SK-N-SH (cell line): Measurements from ENCODE around the gene OR13J1.

Source experiments
- CHD2 ChIP-seq: fragments of 150-350 bp; IDR thresholded peaks from 2 replicates; pipeline ENCODE4 v1.6.1; 2018; ENCODE audit warnings: low read length; ENCODE audit not compliant: partially characterized antibody
- CTCF ChIP-seq: fragments of 200-600 bp; sonication (generic); IDR thresholded peaks from 2 replicates; pipeline ENCODE4 v1.6.1; 2017; ENCODE audit warnings: antibody characterized with exemption, mild to moderate bottlenecking, moderate library complexity
- FOSL2 ChIP-seq: IDR thresholded peaks from 2 replicates; pipeline ENCODE4 v1.4.0; 2012; ENCODE audit warnings: low read depth, mild to moderate bottlenecking, moderate library complexity, borderline replicate concordance
- JUND ChIP-seq: IDR thresholded peaks from 2 replicates; pipeline ENCODE4 v1.4.0; 2012
- PBX3 ChIP-seq: IDR thresholded peaks from 2 replicates; pipeline ENCODE4; 2012
- POLR2AphosphoS5 ChIP-seq: IDR thresholded peaks from 2 replicates; pipeline ENCODE4 v1.6.1; 2012; ENCODE audit warnings: low read depth, low read length
- YY1 ChIP-seq: IDR thresholded peaks from 2 replicates; pipeline ENCODE4 v1.4.0; 2012; ENCODE audit warnings: low read depth, mild to moderate bottlenecking
- TF ChIP-seq, protein P1 (sequence below): IDR thresholded peaks from 2 replicates; pipeline ENCODE4 v1.4.0; 2012; ENCODE audit warnings: low read depth
- TF ChIP-seq, protein P2 (sequence below): IDR thresholded peaks from 2 replicates; pipeline ENCODE4 v1.4.0; 2012; ENCODE audit warnings: low read depth, borderline replicate concordance

- TF ChIP-seq CTCF (no peak), JUND (no peak), CHD2 (no peak), PBX3 (no peak), POLR2AphosphoS5 (no peak), YY1 (no peak), FOSL2 (no peak)
- TF ChIP-seq, protein P1, sequence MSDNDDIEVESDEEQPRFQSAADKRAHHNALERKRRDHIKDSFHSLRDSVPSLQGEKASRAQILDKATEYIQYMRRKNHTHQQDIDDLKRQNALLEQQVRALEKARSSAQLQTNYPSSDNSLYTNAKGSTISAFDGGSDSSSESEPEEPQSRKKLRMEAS, result no peak
- TF ChIP-seq, protein P2, sequence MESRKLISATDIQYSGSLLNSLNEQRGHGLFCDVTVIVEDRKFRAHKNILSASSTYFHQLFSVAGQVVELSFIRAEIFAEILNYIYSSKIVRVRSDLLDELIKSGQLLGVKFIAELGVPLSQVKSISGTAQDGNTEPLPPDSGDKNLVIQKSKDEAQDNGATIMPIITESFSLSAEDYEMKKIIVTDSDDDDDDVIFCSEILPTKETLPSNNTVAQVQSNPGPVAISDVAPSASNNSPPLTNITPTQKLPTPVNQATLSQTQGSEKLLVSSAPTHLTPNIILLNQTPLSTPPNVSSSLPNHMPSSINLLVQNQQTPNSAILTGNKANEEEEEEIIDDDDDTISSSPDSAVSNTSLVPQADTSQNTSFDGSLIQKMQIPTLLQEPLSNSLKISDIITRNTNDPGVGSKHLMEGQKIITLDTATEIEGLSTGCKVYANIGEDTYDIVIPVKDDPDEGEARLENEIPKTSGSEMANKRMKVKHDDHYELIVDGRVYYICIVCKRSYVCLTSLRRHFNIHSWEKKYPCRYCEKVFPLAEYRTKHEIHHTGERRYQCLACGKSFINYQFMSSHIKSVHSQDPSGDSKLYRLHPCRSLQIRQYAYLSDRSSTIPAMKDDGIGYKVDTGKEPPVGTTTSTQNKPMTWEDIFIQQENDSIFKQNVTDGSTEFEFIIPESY, result no peak
Observed at GRCh38 chr9:35834260-35835215, 35.7 kb downstream of the OR13J1 start.
